DOHH2 (cell line): ENCODE measurements around the gene FSTL4.

Experiments used
- H3F3A ChIP-seq: fragments of 200-600 bp; sonication (generic), shearing (Covaris generic); 2 replicates; pipeline ENCODE4 v1.6.0; 2016; ENCODE audit warnings: antibody characterized with exemption, mild to moderate bottlenecking; ENCODE audit not compliant: control insufficient read depth, insufficient read depth
- H3K27ac ChIP-seq: fragments of 200-600 bp; sonication (generic); 2 replicates; pipeline ENCODE4 v1.5.1; 2014; ENCODE audit warnings: low read depth, mild to moderate bottlenecking, low read length, moderate library complexity
- H3K27me3 ChIP-seq: fragments of 200-600 bp; sonication (generic); 2 replicates; pipeline ENCODE4 v1.6.1; 2014; ENCODE audit warnings: mild to moderate bottlenecking, low read length, mixed read lengths; ENCODE audit not compliant: control insufficient read depth
- H3K36me3 ChIP-seq: fragments of 200-600 bp; sonication (generic); 2 replicates; pipeline ENCODE4 v1.6.1; 2014; ENCODE audit warnings: mild to moderate bottlenecking, low read length, moderate library complexity, mixed read lengths; ENCODE audit not compliant: control insufficient read depth
- H3K4me1 ChIP-seq: fragments of 200-600 bp; sonication (generic); 2 replicates; pipeline ENCODE4 v1.6.1; 2014; ENCODE audit warnings: mild to moderate bottlenecking, low read length, mixed read lengths; ENCODE audit not compliant: control insufficient read depth
- H3K4me2 ChIP-seq: fragments of 200-600 bp; sonication (generic); 2 replicates; pipeline ENCODE4 v1.6.0; 2014; ENCODE audit warnings: mild to moderate bottlenecking, low read length, moderate library complexity
- H3K4me3 ChIP-seq: fragments of 200-600 bp; sonication (generic); 2 replicates; pipeline ENCODE4 v1.5.1; 2014; ENCODE audit warnings: mild to moderate bottlenecking, low read length, mixed read lengths
- H3K79me2 ChIP-seq: fragments of 200-600 bp; sonication (generic); 2 replicates; pipeline ENCODE4 v1.6.1; 2014; ENCODE audit warnings: mild to moderate bottlenecking, low read length, mixed read lengths; ENCODE audit not compliant: control insufficient read depth
- H3K9me2 ChIP-seq: fragments of 200-600 bp; sonication (generic); replicated peaks from 2 replicates; pipeline ENCODE4 v1.6.1; 2014; ENCODE audit warnings: mild to moderate bottlenecking, low read length, mixed read lengths; ENCODE audit not compliant: control insufficient read depth
- H3K9me3 ChIP-seq: fragments of 200-600 bp; sonication (generic); 2 replicates; pipeline ENCODE4 v1.6.1; 2014; ENCODE audit warnings: antibody characterized with exemption, low read length, mixed read lengths; ENCODE audit not compliant: control insufficient read depth, insufficient read depth
- H4K20me1 ChIP-seq: fragments of 200-600 bp; sonication (generic); 2 replicates; pipeline ENCODE4 v1.6.0; 2014; ENCODE audit warnings: low read depth, mild to moderate bottlenecking, antibody characterized with exemption, low read length, moderate library complexity; ENCODE audit not compliant: control insufficient read depth, insufficient read depth
- CTCF ChIP-seq: fragments of 200-600 bp; sonication (generic); IDR thresholded peaks from one replicate; pipeline ENCODE4 v1.5.1; 2014; ENCODE audit warnings: antibody characterized with exemption, mild to moderate bottlenecking, low read depth, low read length; ENCODE audit not compliant: poor library complexity, severe bottlenecking
- EZH2phosphoT487 ChIP-seq: fragments of 200-600 bp; sonication (generic); IDR thresholded peaks from 2 replicates; pipeline ENCODE4 v1.6.1; 2017; ENCODE audit warnings: borderline replicate concordance, mild to moderate bottlenecking, antibody characterized with exemption, low read length, moderate library complexity, mixed read lengths

The FSTL4 gene

GRCh38 chr5:133520062-133520461 lies 92.3 kb downstream of the FSTL4 start:
- Histone ChIP-seq H3K27ac (no peak overlapping the region), H3F3A (no peaks in the 10 kb centered on the region), H4K20me1 (no peaks in the 10 kb centered on the region), H3K9me2 (no peaks in the 10 kb centered on the region), H3K4me2 (no peak overlapping the region), H3K4me3 (no peak overlapping the region), H3K4me1 (no peaks in the 10 kb centered on the region), H3K27me3 (peaks cover 23% of the 10 kb centered on the region), H3K79me2 (no peaks in the 10 kb centered on the region), H3K36me3 (no peaks in the 10 kb centered on the region), H3K9me3 (no peaks in the 10 kb centered on the region)
- TF ChIP-seq CTCF (no peak), EZH2phosphoT487 (no peak)

GRCh38 chr5:133519191-133519590 lies 93.2 kb downstream of the FSTL4 start:
- Histone ChIP-seq H3K9me2 (no peaks in the 10 kb centered on the region), H3K27ac (no peak overlapping the region), H3K27me3 (peaks cover 23% of the 10 kb centered on the region), H3K36me3 (no peaks in the 10 kb centered on the region), H3F3A (no peaks in the 10 kb centered on the region), H3K4me1 (no peaks in the 10 kb centered on the region), H3K9me3 (no peaks in the 10 kb centered on the region), H3K4me3 (no peak overlapping the region), H3K4me2 (no peak overlapping the region), H3K79me2 (no peaks in the 10 kb centered on the region), H4K20me1 (no peaks in the 10 kb centered on the region)
- no peak for TF ChIP-seq CTCF
- TF ChIP-seq EZH2phosphoT487 = no peak

GRCh38 chr5:133514456-133514855 lies 97.9 kb downstream of the FSTL4 start:
- TF ChIP-seq EZH2phosphoT487 = no peak
- TF ChIP-seq CTCF = no peak
- Histone ChIP-seq H3K9me3 (no peaks in the 10 kb centered on the region), H3K36me3 (no peaks in the 10 kb centered on the region), H3F3A (no peaks in the 10 kb centered on the region), H3K4me1 (no peaks in the 10 kb centered on the region), H3K4me2 (no peak overlapping the region), H3K79me2 (no peaks in the 10 kb centered on the region), H3K4me3 (no peak overlapping the region), H3K9me2 (no peaks in the 10 kb centered on the region), H3K27me3 (peaks cover 8% of the 10 kb centered on the region; the same call in 1 of the 2 replicates), H3K27ac (no peak overlapping the region), H4K20me1 (no peaks in the 10 kb centered on the region)

GRCh38 chr5:133512896-133513295 lies 99.4 kb downstream of the FSTL4 start:
- no peaks in the 10 kb centered on the region for H3K9me2 ChIP-seq
- no peak overlapping the region for H3K4me3 ChIP-seq
- H3K9me3 ChIP-seq = no peaks in the 10 kb centered on the region
- H3K27me3 ChIP-seq = peaks cover 5% of the 10 kb centered on the region; the same call in 1 of the 2 replicates
- no peak overlapping the region for H3K4me2 ChIP-seq
- no peaks in the 10 kb centered on the region for H3K36me3 ChIP-seq
- H4K20me1 ChIP-seq = no peaks in the 10 kb centered on the region
- no peak for TF ChIP-seq EZH2phosphoT487
- H3K27ac ChIP-seq = no peak overlapping the region
- no peaks in the 10 kb centered on the region for H3K79me2 ChIP-seq
- no peaks in the 10 kb centered on the region for H3K4me1 ChIP-seq
- no peaks in the 10 kb centered on the region for H3F3A ChIP-seq
